GM21526 (cell line): ENCODE results near the gene UPK3A.
A peak's percentile ranks its signal among the peaks of the same experiment; 100 is the strongest.
"Not testable (repeated sequence)": the region's sequence is repeated elsewhere in the genome, so short reads cannot be mapped to it uniquely, and the experiment has no call there.

Experiments used
- ATAC-seq: cut with Tn5 transposase; IDR thresholded peaks from one replicate; pipeline ENCODE4 v1.9.1; 2021; ENCODE audit warnings: moderate library complexity; ENCODE audit not compliant: unreplicated experiment, low FRiP score

Gene UPK3A

DNA sequence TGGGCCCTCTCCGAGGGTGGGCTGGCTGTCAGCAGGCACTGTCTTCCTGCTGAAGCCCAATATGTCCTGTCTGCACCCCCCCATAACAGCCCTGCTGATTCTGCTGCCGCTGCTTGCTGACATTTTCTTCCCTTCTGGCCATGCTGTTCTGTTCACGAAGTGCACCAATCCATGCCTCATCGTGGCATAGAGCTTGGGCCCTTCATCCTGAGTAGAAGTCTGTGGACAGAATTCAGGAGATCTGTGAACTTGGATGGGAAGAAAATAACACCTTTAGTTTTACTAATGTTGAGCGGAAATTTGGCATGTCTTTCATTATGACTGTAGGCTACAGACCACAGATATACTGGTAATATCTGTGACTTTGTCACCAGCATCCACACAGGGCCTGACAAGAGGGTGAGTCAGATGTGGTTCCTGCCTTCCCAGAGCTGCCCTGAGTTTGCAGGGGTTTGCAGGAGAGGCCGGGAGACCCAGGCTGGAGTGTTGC is 29.9 kb upstream of the UPK3A start:
- ATAC-seq = no peak

DNA sequence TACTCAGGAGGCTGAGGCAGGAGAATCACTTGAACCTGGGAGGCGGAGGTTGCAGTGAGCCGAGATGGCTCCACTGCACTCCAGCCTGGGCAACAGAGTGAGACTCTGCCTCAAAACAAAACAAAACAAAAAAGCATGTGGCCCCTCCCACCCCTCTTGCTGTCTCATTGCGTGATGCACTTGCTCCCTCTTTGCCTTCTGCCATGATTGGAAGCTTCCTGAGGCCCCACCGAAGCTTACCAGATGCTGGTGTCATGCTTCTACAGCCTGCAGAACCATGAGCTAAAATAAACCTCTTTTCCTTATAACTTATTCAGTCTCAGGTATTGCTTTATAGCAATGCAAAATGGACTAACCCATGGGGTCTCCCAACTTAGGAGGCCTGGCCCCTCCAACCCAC is 26.8 kb upstream of the UPK3A start:
- ATAC-seq = not testable (repeated sequence)

- ATAC-seq = no peak
Measured at GRCh38 chr22:45259754-45260394, 24.9 kb upstream of the UPK3A start.

DNA sequence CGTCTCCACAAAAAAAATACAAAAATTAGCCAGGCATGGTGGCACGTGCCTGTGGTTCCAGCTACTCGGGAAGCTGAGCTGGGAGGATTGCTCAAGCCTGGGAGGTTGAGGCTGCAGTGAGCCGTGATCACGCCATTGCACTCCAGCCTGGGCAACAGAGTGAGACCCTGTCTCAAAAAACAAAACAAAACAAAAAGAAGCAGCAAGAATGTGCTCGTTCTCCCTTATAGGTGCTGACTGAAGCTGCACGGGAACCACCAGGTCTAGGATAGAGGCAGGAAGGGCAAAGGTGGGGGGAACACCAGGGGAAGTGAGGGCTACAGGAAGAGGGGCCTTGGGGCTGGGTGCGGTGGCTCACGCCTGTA is 24.4 kb upstream of the UPK3A start:
- ATAC-seq = not testable (repeated sequence)

DNA sequence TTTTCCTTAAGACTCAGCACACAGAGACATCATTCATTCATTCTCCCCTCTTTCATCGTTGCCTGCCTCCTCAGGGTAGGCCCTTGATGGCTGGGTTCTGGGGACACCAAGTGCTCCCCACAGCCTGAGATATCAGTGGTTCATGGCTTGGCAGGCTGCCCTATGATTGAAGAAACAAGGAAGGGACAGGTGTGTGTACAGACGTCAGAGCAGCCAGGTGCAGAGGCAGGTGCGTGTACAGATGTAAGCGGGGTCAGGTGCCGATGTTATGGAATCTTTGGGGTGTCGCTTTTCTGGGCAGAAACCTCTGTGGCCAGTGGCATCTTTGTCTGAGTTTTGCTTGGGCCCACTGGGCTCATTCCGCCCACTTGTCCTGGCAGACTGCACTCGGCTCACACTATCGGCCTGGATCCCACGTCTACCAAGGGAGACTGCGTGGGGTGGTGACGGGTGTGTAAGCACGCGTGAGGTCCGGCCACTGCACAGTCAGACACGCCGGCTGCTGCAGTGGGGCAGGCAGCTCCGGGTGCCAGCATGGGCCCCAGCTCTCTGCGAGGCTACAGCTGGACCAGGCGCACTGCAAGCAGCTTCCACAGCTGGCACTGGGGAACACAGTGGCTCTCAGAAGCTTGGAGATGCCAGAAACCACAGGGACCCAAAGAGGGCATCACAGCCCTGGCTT is 23.2 kb upstream of the UPK3A start:
- no peak for ATAC-seq

DNA sequence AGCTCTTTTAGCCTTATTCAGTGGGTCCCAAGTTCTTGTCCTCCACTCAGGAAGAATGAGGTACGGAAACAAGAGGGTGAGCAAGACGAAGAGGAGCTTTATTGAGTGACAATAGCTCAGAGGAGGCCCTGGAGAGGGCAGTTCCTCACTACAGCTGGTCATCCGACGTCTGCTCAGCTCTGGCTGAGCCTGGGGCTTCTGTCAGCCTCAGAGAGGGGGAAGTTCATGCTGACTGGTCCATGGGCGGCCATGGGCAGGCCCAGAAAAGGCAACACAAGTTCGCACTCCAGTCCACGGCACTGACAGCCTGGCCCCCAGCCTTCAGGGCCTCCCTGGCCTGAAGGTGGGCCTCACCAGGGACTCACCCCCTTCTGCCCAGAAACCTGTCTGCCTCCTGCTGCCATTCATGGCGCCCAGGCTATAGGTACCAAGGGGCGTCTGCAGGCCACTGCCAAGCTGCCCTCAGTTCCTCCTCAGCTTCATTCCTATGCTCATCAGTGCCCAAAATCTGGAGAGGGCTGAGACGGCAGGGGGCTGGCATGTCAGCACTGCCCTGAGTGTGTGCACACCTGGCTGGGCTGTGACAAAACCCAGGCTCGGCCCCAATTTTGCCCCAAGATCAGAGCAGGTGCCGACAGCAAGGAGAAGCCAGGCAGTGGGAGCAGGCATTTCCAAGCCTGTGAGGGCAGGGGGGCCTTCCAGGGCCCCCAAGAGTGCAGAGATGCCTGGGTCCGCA is 22.4 kb upstream of the UPK3A start:
- ATAC-seq = no peak

DNA sequence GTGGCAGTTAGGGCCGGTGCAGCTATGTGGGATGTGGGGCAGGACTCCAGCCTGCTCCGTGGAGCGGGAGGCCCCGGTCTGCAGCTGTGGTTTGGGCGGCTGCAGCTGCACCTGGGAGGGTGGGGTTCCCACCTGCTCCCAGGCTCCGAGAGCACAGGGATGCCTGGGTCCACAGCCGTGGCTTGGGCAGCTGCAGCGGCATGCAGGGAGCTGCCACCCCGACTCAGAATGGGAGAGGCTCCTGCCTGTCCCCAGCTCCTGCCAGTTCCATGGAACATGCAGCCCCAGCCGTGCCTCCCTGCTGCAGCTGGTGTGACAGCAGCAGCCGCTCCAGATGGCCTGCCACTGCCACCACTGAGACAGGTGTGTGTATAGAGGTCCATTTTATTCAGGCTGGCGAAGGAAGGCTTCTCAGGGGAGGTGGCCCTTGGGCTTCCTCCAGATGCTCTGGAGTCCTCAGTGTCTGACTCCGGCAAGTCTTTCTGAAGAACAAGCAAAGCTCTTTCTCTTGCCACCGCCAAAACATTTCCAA is 21.8 kb upstream of the UPK3A start:
- peak; percentile 48 for ATAC-seq

- peak; percentile 81 for ATAC-seq
Measured at GRCh38 chr22:45263463-45264269, 21.1 kb upstream of the UPK3A start.

DNA sequence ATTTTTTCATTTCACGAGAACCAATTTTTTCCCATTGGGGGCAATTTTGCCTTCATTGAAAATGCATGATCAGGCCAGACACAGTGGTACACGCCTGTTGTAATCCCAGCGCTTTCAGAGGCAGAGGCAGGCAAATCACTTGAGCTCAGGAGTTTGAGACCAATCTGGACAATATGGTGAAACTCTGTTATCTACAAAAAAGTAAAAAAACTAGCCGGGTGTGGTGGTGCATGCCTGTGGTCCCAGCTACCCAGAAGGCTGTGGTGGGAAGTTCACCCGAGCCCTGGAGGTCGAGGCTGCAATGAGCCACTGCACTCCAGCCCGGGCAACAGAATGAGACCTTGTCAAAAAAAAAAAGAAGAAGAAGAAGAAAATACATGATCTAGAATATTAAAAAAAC is 19.2 kb upstream of the UPK3A start:
- no peak for ATAC-seq

DNA sequence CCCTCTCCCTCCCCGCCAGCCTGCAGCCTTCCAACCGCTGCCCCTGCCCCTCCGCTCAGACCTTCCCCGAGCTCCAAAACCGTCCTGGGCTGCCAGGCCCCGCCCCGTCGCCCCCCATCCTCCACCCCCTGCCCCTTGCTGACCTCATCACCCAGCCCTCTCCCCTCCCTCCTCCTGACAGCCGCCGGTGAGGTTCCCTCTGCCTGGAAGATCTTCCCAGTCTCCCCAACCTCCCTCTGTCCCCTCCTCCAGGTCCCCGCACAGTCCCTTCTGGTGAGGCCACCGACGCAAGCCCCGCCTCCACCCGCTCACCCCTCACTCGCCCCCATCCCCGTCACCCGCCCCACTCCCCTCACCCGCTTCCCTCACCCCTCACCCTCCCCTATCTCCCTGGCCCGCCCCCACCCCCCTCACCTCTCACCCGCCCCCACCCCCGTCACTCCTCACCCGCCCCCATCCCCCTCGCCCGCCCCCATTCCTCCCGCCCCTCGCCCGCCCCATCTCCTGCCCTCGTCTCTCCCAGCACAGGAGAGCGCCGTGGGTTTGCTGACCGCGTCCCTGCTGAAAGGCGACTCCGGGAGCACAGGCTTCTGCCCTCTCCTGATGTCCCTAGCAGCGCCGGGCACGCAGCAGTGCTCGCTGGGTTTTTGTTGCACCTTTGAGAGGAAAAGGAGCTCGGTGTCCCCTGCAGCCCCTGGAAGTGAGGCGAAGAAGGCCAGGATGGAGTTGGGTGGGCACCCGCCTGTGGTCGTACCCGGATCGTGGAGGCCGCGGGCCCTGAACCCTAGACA is 16.4 kb upstream of the UPK3A start:
- no peak for ATAC-seq

DNA sequence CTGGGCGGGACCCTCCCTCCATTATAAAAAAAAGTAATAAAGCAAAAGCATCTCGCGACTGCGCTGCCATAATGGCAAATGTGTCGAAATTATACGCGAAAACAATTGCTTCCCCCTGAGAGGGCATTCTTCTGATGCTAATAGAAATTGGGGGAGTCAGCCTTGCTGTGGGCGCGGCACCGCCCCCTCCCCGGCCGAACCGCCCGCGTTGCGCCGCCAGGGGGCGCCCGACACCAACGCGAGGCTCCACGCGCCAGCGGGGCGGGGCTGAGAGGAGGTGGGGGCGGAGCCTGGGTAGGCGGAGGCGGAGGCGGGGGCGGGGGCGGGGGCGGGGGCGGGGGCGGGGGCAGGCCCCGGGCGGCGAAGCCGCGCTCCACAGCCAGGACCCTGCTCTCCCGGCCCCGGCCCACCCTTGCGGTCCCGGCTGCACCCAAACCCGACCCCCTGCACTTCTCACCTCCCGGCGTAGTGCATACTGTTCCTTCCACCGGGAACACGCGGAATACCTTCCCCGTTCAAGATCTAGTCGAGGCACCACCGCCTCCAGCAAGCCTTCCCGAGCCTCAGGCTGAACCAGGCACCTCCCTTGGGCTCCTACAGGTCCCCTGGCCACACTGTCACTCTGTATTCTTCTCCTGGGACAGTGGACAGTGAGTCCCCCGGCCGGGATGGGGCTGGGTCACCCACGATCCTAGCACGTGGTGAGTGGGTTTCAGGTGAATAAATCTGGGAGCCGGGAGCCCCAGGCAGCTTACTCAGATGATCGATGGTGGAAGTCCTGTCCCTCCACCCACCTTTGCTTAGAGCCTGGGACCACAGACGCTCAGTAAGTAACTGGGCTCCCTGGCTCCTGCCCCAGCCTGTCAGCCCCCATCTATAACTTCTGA is 15.5 kb upstream of the UPK3A start:
- ATAC-seq = no peak

GRCh38 chr22:45270095-45271020 is 14.4 kb upstream of the UPK3A start:
- no peak for ATAC-seq

- ATAC-seq = no peak
Measured at GRCh38 chr22:45271667-45272201, 13.0 kb upstream of the UPK3A start.

DNA sequence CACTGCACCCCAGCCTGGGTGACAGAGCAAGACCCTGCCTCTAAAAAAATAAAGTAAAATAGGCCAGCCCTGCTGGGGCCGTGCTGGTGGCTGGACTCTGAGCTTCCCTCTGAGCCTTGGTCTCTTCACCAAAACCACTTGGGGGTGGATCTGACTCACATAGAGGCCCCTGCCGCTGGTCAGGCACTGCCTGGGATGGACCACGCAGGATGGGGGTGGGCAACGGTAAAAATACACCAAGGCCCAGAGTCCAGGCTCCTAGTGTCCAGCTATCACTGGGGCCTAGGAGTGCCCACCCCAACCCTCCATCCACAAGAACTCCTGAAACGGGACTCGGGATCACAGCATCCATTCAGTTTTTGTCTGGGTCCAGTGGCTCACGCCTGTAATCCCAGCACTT is 12.3 kb upstream of the UPK3A start:
- no peak for ATAC-seq

GRCh38 chr22:45273452-45274075 is 11.2 kb upstream of the UPK3A start:
- ATAC-seq = no peak

DNA sequence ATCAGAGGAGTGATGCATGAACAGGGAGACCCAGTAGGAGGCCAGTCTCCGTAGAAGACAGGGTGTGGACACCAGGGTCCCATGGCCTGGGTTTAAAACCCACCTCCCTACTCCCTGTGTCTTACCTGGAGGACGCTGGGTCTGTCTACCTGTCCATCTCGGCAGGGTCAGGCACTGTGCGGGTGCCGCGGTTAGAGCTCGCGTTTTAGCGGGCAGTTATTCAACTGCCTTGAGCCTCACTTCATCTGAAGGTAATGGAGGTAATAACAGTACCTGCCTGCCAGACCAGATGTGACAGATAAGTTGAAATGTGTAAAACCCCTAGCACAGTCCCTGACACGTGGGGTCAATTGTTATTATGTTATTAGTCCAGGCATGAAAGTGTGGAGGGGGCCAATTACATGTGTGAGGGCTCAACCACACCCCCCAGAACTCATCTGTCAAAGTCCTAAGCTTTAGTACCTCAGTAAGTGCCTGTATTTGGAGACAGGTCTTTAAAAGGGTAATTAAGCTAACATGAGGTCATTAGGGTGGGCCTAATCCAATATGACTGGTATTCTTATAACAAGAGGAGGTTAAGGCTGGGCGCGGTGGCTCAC is 8.1 kb upstream of the UPK3A start:
- ATAC-seq = no peak

DNA sequence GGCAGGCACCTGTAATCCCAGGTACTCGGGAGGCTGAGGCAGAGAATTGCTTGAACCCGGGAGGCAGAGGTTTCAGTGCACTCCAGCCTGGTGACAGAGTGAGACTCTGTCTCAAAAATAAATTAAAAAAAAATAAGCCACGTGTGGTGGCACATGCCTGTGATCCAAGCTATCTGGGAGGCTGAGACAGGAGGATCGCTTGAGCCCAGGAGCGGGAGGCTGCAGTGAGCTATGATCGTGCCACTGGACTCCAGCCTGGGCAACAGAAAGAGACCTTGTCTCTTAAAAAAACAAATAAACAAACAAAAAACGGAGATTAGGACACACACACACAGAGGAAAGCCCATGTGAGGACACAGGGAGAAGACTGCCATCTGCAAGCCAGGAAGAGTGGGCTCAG is 7.0 kb upstream of the UPK3A start:
- not testable (repeated sequence) for ATAC-seq
